GM18861 (cell line): ENCODE results near the gene EFHB.
"Not testable (repeated sequence)": the region's sequence is repeated elsewhere in the genome, so short reads cannot be mapped to it uniquely, and the experiment has no call there.

Source experiments
- ATAC-seq: cut with Tn5 transposase; IDR thresholded peaks from one replicate; pipeline ENCODE4 v1.9.1; 2021; ENCODE audit not compliant: unreplicated experiment

Gene EFHB

DNA sequence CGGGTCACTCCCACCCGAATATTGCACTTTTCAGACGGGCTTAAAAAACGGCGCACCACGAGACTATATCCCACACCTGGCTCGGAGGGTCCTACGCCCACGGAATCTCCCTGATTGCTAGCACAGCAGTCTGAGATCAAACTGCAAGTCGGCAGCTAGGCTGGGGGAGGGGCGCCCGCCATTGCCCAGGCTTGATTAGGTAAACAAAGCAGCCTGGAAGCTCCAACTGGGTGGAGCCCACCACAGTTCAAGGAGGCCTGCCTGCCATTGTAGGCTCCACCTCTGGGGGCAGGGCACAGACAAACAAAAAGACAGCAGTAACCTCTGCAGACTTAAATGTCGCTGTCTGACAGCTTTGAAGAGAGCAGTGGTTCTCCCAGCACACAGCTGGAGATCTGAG, 78.7 kb downstream of the EFHB start:
- ATAC-seq: not testable (repeated sequence)

DNA sequence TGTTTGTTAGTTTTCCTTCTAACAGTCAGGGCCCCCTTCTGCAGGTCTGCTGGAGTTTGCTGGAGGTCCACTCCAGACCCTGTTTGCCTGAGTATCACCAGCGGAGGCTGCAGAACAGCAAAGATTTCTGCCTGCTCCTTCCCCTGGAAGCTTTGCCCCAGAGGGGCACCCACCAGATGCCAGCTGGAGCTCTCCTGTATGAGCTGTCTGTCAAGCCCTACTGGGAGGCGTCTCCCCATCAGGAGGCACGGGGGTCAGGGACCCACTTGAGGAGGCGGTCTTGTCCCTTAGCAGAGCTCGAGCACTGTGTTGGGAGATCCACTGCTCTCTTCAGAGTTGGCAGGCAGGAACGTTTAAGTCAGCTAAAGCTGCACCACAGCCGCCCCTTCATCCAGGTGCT, 87.4 kb downstream of the EFHB start:
- ATAC-seq: not testable (repeated sequence)
